Measurements from ENCODE around the gene SH3BP2.

SH3BP2 gene

DNA sequence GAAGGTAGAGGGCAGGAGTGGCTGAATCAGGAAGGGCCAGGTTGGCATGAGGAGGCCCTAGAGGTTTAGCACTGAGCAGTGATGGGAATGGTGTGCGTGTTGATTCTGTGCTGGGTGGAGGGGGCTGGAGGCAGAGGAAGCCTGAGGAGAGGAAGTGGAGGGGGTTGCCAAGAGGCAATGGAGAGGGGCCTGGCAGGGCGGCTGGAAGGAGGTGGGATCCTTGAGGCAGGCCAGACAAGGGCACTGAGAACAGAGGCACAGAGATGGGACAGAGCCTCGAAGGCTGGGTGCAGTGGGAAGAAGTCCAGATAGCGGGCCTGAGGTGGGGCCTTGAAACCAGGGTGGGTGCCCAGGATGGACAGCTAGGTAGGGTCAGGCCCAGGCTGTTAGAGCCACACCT lies 24.3 kb downstream of the SH3BP2 start:
- DNase-seq (ENCODE audit: low read depth, low spot score): no peak
- no peak overlapping the region for H3K4me3 ChIP-seq (ENCODE audit: low read length)
- no peaks in the 10 kb centered on the region for H3K27me3 ChIP-seq (ENCODE audit: control insufficient read depth, insufficient read depth, low read length)
- H3K9me3 ChIP-seq (ENCODE audit: control insufficient read depth, insufficient read depth, low read length): no peaks in the 10 kb centered on the region
- H3K36me3 ChIP-seq (ENCODE audit: control insufficient read depth, insufficient read depth, low read length): 0 out of 2 replicates have a peak, but pooled peaks cover 2% of the 10 kb centered on the region
- WGBS (ENCODE audit: insufficient coverage, insufficient read length): no CpG with 5 or more reads among the region's 4 CpGs
- H3K27ac ChIP-seq (ENCODE audit: low read length): no peak overlapping the region
- peaks cover 2% of the 10 kb centered on the region for H3K4me1 ChIP-seq (ENCODE audit: control insufficient read depth, insufficient read depth, low read length)

DNA sequence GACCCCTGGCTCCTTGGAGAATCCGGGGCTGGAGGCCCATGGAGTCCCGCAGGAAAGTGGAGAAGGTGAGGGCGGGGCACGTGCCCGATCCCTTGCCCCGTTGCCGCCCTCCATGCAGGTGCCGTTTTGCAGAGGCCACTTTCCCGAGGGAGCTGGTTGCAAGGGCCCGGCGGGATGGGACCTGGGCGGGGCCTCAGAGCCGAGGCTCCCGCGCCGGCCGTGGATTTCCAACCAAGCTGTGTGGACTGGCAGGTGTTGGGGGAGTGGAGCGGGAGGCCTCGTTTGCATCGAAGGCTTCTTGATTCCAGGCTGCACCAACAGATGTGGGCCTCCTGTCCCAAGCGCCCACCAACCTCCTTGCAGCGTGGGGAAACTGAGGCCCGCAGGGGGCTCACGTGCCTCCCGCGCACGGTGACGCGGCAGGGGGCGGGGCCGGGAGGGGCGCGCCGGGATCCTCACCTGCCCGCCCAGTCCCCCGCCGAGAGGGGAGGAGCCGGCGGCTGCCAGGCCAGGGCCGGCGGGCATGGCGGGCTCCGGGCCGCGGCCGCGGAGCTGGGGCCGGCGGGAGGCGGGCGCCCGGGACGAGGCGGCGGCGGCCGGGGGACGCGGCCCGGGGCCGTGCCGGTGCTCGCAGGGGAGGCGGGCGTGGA lies 24.9 kb downstream of the SH3BP2 start:
- peaks cover 2% of the 10 kb centered on the region for H3K4me1 ChIP-seq (ENCODE audit: control insufficient read depth, insufficient read depth, low read length)
- H3K27me3 ChIP-seq (ENCODE audit: control insufficient read depth, insufficient read depth, low read length): no peaks in the 10 kb centered on the region
- H3K36me3 ChIP-seq (ENCODE audit: control insufficient read depth, insufficient read depth, low read length): peaks cover 3% of the 10 kb centered on the region; the same call in 1 of the 2 replicates
- peak overlapping the region; percentile 92; the same call in 1 of the 2 replicates for H3K4me3 ChIP-seq (ENCODE audit: low read length)
- no peaks in the 10 kb centered on the region for H3K9me3 ChIP-seq (ENCODE audit: control insufficient read depth, insufficient read depth, low read length)
- H3K27ac ChIP-seq (ENCODE audit: low read length): no peak overlapping the region
- no CpG with 5 or more reads among the region's 65 CpGs for WGBS (ENCODE audit: insufficient coverage, insufficient read length)
- DNase-seq (ENCODE audit: low read depth, low spot score): no peak

DNA sequence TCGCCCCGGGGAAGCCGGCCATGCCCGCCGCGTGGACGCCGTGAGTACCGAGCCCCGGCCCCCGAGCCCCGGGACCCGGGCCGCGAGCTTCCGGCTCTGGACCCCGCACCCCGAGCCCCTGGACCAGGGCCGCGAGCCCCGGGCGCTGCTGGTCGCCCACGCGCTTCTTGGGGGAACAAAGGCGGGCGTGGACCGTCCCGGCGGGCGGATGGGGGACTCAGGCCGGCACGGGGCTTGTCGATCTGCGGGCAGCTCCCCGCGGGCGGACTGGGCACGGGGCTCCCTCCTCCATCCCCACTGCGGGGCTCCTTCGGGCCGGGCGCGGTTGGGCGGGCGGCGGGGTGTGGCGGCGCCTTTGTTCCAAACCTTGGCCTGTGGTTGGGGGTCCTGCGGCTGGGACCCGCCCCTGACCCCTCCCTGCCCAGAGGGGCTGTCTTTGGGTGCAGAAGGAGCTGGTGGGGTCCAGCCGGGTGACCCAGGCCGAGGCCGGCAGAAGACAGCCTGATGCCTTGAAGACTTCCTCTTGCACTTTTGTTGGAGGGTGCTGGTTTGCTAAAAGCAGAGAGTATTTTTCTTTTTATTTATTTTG lies 25.6 kb downstream of the SH3BP2 start:
- DNase-seq (ENCODE audit: low read depth, low spot score): no peak
- no CpG with 5 or more reads among the region's 54 CpGs for WGBS (ENCODE audit: insufficient coverage, insufficient read length)
- H3K4me1 ChIP-seq (ENCODE audit: control insufficient read depth, insufficient read depth, low read length): no peaks in the 10 kb centered on the region

DNA sequence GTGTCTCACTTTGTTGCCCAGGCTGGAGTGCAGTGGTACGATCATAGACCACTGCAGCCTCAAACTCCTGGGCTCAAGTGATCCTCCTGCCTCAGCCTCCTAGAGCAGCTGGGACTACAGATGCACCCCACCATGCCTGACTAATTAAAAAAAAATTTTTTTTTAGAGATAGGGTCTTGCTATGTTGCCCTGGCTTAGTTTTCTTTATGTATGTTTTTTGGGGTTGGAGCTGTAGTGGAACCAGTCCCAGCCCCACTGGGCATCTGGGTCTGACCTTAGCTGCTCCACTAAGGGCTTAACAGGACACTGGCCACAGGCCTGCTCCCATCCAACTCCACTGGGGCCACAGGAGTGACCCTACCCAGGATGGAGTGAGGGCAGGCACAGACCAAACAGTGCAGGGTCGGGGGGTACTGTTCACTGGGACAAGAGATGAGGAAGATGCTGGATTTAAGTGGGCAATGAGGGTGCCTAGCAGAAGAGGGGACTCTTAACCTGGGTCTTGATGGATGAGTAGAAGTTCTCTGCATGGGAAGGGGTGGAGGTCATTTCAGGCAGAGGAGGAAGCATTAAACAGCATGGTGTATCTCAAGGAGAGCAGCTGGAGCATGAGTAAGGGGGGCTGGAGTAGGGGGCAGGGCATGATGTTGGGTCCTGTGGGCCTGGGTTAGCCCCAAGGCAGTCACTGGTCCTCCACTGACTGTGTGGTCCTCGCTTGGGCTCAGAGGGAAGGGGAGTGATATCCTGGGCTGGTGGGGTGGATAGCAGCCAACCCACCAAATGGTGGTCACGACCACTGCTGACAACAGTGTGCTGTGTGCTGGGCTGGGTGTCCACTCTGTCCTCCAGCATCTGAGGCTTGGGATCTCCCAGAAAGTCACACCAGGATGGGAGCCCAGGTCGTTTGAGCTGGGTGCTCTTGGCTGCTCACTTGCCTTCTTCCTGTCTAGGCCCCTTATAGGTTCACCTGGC lies 26.6 kb downstream of the SH3BP2 start:
- Histone ChIP-seq H3K4me3 (ENCODE audit: low read length) (no peak overlapping the region), H3K36me3 (ENCODE audit: control insufficient read depth, insufficient read depth, low read length) (peaks cover 20% of the 10 kb centered on the region), H3K4me1 (ENCODE audit: control insufficient read depth, insufficient read depth, low read length) (no peaks in the 10 kb centered on the region), H3K27me3 (ENCODE audit: control insufficient read depth, insufficient read depth, low read length) (no peaks in the 10 kb centered on the region), H3K9me3 (ENCODE audit: control insufficient read depth, insufficient read depth, low read length) (no peaks in the 10 kb centered on the region), H3K27ac (ENCODE audit: low read length) (no peak overlapping the region)
- WGBS (ENCODE audit: insufficient coverage, insufficient read length): no CpG with 5 or more reads among the region's 5 CpGs
- no peak for DNase-seq (ENCODE audit: low read depth, low spot score)

More for the DNA sequence above, 25.6 kb downstream of the SH3BP2 start:
- no peak overlapping the region for H3K27ac ChIP-seq (ENCODE audit: low read length)
- H3K36me3 ChIP-seq (ENCODE audit: control insufficient read depth, insufficient read depth, low read length): peaks cover 9% of the 10 kb centered on the region; the same call in 1 of the 2 replicates
- no peaks in the 10 kb centered on the region for H3K27me3 ChIP-seq (ENCODE audit: control insufficient read depth, insufficient read depth, low read length)
- H3K4me3 ChIP-seq (ENCODE audit: low read length): peak overlapping the region; percentile 92
- H3K9me3 ChIP-seq (ENCODE audit: control insufficient read depth, insufficient read depth, low read length): no peaks in the 10 kb centered on the region

DNA sequence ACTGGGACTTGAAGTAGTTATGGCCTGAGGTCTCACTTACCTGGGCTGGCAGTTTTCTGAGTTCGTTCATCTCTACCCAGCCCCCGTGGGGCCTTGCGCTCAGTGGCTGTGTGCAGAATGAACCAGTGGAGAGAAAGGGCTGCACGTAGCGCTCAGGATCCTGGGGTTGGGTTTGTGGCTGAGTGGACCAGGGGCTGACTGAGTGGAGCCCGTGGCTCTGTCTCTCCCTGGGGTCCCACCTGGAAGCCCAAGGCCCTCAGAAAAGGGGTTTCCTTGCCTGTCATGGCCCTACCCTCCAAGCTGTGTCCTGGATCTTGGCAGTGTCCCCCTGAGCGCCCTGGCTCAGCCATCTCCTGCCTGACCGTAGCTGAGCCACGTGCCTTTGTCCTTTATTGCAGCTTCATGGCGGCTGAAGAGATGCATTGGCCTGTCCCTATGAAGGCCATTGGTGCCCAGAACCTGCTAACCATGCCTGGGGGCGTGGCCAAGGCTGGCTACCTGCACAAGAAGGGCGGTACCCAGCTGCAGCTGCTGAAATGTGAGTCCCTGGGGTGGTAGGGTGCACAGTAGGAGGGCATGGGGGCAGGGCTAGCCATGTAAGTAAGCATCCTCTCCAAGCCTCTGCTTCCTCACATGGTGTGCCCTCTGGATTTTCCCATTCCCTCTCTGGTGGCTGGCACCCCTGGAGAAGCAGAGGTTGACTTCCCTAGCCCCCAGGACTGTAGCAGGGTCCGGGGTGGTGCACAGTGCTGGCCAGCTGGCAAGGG lies 27.5 kb downstream of the SH3BP2 start:
- H3K4me1 ChIP-seq (ENCODE audit: control insufficient read depth, insufficient read depth, low read length): no peaks in the 10 kb centered on the region
- peaks cover 27% of the 10 kb centered on the region for H3K36me3 ChIP-seq (ENCODE audit: control insufficient read depth, insufficient read depth, low read length)
- WGBS (ENCODE audit: insufficient coverage, insufficient read length): no CpG with 5 or more reads among the region's 13 CpGs
- no peaks in the 10 kb centered on the region for H3K27me3 ChIP-seq (ENCODE audit: control insufficient read depth, insufficient read depth, low read length)
- no peak overlapping the region for H3K27ac ChIP-seq (ENCODE audit: low read length)
- no peaks in the 10 kb centered on the region for H3K9me3 ChIP-seq (ENCODE audit: control insufficient read depth, insufficient read depth, low read length)
- no peak for DNase-seq (ENCODE audit: low read depth, low spot score)
- no peak overlapping the region for H3K4me3 ChIP-seq (ENCODE audit: low read length)

DNA sequence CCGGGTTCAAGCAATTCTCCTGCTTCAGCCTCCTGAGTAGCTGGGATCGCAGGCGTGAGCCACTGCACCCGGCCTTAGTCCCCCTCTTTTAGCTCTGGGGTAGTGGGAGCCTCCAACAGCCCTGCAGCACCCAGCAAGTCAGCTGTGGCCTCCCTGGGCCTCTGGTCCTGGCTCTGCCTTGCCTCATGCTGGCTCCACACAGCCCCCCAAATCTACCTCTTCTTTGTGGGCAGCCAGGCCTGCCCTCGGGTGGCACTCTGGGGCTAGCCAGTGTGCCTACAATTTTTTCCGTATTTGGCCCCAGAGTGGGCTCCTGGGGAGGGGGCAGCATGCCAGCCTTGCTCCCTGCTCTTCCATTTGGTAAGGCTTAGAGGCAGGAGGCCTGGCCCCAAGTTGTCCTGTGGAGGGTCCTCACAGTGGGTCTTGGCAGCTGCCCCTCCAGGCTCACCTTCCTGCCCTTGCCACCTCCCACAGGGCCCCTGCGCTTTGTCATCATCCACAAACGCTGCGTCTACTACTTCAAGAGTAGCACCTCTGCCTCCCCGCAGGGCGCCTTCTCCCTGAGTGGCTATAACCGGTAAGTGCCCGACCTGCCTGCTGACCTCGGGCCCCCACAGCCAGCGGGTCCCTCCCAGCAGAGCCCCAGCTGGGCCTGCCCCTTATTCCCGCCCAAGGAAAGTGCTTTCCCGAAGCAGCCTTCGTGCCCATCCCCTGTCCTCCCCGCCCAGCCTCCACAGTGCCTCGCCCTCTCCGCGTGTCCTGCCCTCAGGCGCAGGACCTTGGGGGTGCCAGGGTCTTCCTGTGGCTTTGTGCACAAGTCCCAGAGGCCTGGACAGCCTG lies 29.8 kb downstream of the SH3BP2 start:
- H3K27ac ChIP-seq (ENCODE audit: low read length): no peak overlapping the region
- no peak for DNase-seq (ENCODE audit: low read depth, low spot score)
- no CpG with 5 or more reads among the region's 23 CpGs for WGBS (ENCODE audit: insufficient coverage, insufficient read length)
- H3K9me3 ChIP-seq (ENCODE audit: control insufficient read depth, insufficient read depth, low read length): no peaks in the 10 kb centered on the region
- H3K4me3 ChIP-seq (ENCODE audit: low read length): no peak overlapping the region
- no peaks in the 10 kb centered on the region for H3K4me1 ChIP-seq (ENCODE audit: control insufficient read depth, insufficient read depth, low read length)
- peaks cover 37% of the 10 kb centered on the region for H3K36me3 ChIP-seq (ENCODE audit: control insufficient read depth, insufficient read depth, low read length)
- no peaks in the 10 kb centered on the region for H3K27me3 ChIP-seq (ENCODE audit: control insufficient read depth, insufficient read depth, low read length)

GRCh38 chr4:2823301-2823670 lies 30.4 kb downstream of the SH3BP2 start:
- H3K4me1 ChIP-seq (ENCODE audit: control insufficient read depth, insufficient read depth, low read length): no peaks in the 10 kb centered on the region
- no peaks in the 10 kb centered on the region for H3K9me3 ChIP-seq (ENCODE audit: control insufficient read depth, insufficient read depth, low read length)
- no peaks in the 10 kb centered on the region for H3K27me3 ChIP-seq (ENCODE audit: control insufficient read depth, insufficient read depth, low read length)
- no CpG with 5 or more reads among the region's 4 CpGs for WGBS (ENCODE audit: insufficient coverage, insufficient read length)
- DNase-seq (ENCODE audit: low read depth, low spot score): no peak
- no peak overlapping the region for H3K4me3 ChIP-seq (ENCODE audit: low read length)
- no peak overlapping the region for H3K27ac ChIP-seq (ENCODE audit: low read length)
- H3K36me3 ChIP-seq (ENCODE audit: control insufficient read depth, insufficient read depth, low read length): peaks cover 43% of the 10 kb centered on the region

GRCh38 chr4:2823671-2824328 lies 30.9 kb downstream of the SH3BP2 start:
- DNase-seq (ENCODE audit: low read depth, low spot score): no peak
- H3K4me3 ChIP-seq (ENCODE audit: low read length): no peak overlapping the region
- H3K9me3 ChIP-seq (ENCODE audit: control insufficient read depth, insufficient read depth, low read length): no peaks in the 10 kb centered on the region
- H3K36me3 ChIP-seq (ENCODE audit: control insufficient read depth, insufficient read depth, low read length): peaks cover 47% of the 10 kb centered on the region
- no CpG with 5 or more reads among the region's 14 CpGs for WGBS (ENCODE audit: insufficient coverage, insufficient read length)
- H3K27me3 ChIP-seq (ENCODE audit: control insufficient read depth, insufficient read depth, low read length): no peaks in the 10 kb centered on the region
- no peak overlapping the region for H3K27ac ChIP-seq (ENCODE audit: low read length)
- H3K4me1 ChIP-seq (ENCODE audit: control insufficient read depth, insufficient read depth, low read length): no peaks in the 10 kb centered on the region

- WGBS (ENCODE audit: insufficient coverage, insufficient read length): no CpG with 5 or more reads among the region's 24 CpGs
Observed at GRCh38 chr4:2824329-2824835, 31.5 kb downstream of the SH3BP2 start.

More at GRCh38 chr4:2824329-2824835, 31.5 kb downstream of the SH3BP2 start:
- Histone ChIP-seq H3K4me3 (ENCODE audit: low read length) (no peak overlapping the region), H3K9me3 (ENCODE audit: control insufficient read depth, insufficient read depth, low read length) (no peaks in the 10 kb centered on the region), H3K27ac (ENCODE audit: low read length) (no peak overlapping the region), H3K36me3 (ENCODE audit: control insufficient read depth, insufficient read depth, low read length) (peaks cover 49% of the 10 kb centered on the region), H3K4me1 (ENCODE audit: control insufficient read depth, insufficient read depth, low read length) (no peaks in the 10 kb centered on the region), H3K27me3 (ENCODE audit: control insufficient read depth, insufficient read depth, low read length) (no peaks in the 10 kb centered on the region)
- DNase-seq (ENCODE audit: low read depth, low spot score): no peak
